ENCODE results near the gene C13orf46.

C13orf46 gene

DNA sequence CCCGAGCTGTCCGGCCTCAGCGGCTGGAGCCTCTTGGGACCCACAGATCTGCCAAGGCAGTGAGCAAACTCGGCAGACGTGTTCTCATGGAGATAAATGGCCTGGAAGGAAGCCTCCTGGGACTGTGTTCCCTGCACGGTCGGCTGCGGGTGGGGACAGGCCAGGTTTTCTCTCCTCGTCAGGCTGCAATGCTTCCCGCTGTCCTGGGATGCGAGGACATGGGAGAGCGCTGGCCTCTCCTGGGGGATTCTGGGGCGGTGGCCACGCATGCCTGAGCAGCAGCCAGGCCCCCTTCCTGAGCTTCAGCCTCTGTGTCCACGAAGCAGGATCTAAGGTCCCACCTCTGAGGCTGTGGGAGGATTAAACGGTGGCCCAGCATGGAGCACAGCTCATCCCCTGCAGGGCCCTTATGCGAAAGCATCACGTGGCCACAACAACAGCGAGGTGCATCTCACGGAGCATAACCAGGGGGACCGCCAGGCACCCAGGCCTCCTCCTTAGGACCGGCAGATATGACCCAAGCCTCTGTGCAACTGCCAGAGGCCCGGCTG lies 21.2 kb upstream of the C13orf46 start:
- ChIA-PET CTCF (interaction anchor here (1.0 kb wide), 1 partner anchor 16 kb away, joined by 3 read pairs; no protein-coding TSS in a partner anchor), POLR2A (no interaction called here)
- no peak for DNase-seq (ENCODE audit: low read depth, low spot score)

DNA sequence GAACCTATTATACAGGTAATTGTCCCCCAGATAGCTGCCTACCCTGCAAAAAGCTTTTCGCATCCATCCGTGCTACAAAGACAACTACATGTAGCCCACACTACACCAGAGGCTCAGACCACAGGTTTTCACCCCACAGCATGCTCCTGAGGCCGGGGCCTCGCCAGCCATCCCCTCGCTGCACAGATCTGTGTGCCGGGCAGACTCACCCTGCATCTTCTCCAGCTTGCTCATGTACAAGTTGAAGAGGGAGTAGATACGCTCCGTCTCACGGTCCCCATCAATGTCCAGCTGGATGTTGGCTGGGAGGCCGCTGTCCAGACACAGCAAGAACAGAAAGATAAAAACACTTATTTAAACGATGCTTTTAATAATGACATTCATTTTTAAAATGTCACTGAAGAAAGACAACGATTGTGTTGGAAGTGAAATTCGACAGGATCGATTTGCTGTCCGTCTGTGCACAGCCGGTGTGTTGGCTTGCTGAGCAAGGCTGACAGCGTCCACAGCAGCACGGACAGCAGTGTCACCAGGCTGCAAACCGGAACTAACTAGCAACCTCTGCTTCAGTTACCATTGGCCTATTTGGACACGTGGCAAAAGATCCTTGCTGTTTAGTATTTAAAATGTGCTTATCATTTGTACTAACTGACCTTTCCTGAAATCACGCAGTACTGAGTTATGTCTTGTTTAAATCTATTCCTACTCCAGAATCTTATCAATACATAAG lies 18.6 kb upstream of the C13orf46 start:
- CTCF ChIA-PET, result interaction anchor here (1.6 kb wide), 1 partner anchor 15 kb away, joined by 4 read pairs; no protein-coding TSS in a partner anchor

More for the DNA sequence above, 21.2 kb upstream of the C13orf46 start:
- no peak overlapping the region for H3K4me3 ChIP-seq (ENCODE audit: low read depth, low read length)
- TF ChIP-seq, protein P1, sequence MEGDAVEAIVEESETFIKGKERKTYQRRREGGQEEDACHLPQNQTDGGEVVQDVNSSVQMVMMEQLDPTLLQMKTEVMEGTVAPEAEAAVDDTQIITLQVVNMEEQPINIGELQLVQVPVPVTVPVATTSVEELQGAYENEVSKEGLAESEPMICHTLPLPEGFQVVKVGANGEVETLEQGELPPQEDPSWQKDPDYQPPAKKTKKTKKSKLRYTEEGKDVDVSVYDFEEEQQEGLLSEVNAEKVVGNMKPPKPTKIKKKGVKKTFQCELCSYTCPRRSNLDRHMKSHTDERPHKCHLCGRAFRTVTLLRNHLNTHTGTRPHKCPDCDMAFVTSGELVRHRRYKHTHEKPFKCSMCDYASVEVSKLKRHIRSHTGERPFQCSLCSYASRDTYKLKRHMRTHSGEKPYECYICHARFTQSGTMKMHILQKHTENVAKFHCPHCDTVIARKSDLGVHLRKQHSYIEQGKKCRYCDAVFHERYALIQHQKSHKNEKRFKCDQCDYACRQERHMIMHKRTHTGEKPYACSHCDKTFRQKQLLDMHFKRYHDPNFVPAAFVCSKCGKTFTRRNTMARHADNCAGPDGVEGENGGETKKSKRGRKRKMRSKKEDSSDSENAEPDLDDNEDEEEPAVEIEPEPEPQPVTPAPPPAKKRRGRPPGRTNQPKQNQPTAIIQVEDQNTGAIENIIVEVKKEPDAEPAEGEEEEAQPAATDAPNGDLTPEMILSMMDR (IDR thresholded peaks at IDR 0.05; ENCODE audit: insufficient read depth, low read length, missing control alignments), result no peak

DNA sequence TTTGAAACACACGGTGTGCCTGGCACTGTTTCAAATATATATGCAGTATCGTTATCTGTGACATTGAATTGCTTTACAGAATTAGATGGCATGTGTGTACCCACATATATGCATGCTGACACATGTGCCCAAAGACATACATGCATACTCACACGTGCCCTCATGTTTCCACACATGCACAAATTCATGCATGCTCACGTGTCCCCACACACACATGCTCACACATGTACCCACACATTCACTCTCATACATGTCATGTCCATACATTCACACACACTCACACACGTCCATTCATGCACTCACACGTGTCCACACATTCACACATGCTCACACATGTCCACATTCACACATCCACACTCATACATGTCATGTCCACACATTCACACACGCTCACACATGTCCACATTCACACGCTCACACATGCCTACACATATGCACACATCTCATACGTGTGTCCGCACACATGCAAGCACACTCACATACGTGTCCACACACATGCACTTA lies 17.9 kb upstream of the C13orf46 start:
- ChIA-PET CTCF (no interaction called here), POLR2A (no interaction called here)
- DNase-seq (ENCODE audit: low read depth, low spot score), result no peak
- TF ChIP-seq, protein P1 (IDR thresholded peaks at IDR 0.05; ENCODE audit: insufficient read depth, low read length, missing control alignments), result no peak
- H3K4me3 ChIP-seq (ENCODE audit: low read depth, low read length), result no peak overlapping the region

More for the DNA sequence above, 18.6 kb upstream of the C13orf46 start:
- H3K4me3 ChIP-seq (ENCODE audit: low read depth, low read length), result no peak overlapping the region
- POLR2A ChIA-PET, result no interaction called here
- DNase-seq (ENCODE audit: low read depth, low spot score), result no peak
- TF ChIP-seq, protein P1 (IDR thresholded peaks at IDR 0.05; ENCODE audit: insufficient read depth, low read length, missing control alignments), result no peak

DNA sequence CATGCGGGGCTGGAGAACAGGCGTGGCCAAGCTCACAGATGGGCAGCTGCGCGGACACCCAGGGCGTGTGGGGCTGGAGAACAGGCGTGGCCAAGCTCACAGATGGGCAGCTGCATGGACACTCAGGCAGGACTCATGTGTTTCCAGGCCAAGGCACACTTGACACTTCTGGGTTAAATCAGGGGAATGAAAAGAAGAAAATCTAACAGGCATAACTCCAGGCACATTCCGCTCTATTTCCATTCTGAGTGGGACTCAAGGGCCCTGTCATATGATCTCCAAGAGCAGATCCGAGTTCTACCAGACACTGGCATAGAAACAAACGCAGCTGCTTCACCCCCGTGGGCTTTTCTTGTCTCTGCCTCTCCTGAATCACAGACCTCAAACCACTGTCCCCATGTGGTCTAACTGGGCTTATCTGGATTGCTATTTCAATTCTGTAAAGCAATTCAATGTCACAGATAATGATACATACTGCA lies 17.4 kb upstream of the C13orf46 start:
- CTCF ChIA-PET, result interaction anchor here (1.3 kb wide), 1 partner anchor 33 kb away, joined by 3 read pairs; no protein-coding TSS in a partner anchor
- H3K4me3 ChIP-seq (ENCODE audit: low read depth, low read length), result no peak overlapping the region
- DNase-seq (ENCODE audit: low read depth, low spot score), result no peak
- POLR2A ChIA-PET, result no interaction called here
- TF ChIP-seq, protein P1 (IDR thresholded peaks at IDR 0.05; ENCODE audit: insufficient read depth, low read length, missing control alignments), result no peak

DNA sequence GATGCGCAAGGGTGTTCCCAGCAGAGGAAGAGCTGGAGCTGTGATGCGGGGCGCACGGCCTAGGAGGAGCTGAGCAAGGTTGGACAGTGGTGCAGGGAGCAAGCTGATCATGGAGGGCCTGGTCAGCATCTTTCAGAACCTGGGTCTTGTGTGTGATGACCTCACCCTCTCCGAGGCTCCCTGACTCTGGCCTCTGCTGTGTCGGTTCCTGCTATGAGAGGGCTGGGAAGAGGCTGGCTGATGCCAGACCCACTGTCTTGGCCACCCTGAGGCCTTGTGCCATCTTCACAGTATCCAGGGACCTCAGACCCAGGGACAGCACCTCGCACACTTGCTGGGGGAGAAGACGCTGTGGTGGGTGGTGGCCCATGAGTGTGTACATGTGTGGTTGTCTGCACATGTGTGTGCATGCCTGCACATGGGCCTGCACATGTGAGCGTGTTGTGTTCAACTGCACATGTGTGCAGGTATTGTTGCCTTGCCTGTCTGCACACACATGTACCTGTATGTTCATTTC lies 16.5 kb upstream of the C13orf46 start:
- DNase-seq (ENCODE audit: low read depth, low spot score), result no peak
- TF ChIP-seq, protein P1 (IDR thresholded peaks at IDR 0.05; ENCODE audit: insufficient read depth, low read length, missing control alignments), result no peak
- CTCF ChIA-PET, result interaction anchor here (1.3 kb wide), 1 partner anchor 34 kb away, joined by 3 read pairs; no protein-coding TSS in a partner anchor
- POLR2A ChIA-PET, result no interaction called here
- no peak overlapping the region for H3K4me3 ChIP-seq (ENCODE audit: low read depth, low read length)
